ENCODE data around the gene IDH3A. TPM values are rescaled to one million over a fixed set of nuclear protein-coding genes. Genes with fewer than 3 reads are reported as not detected.
A peak's percentile ranks its signal among the peaks of the same experiment; 100 is the strongest.

IDH3A gene
- polyA plus RNA-seq, 3 donors, result 46.5 to 85.0 (median 74.0) TPM

- peaks cover 0 to 3% (median 2%) of the 10 kb centered on the region in 3 donors for H3K27me3 Mint-ChIP-seq (ENCODE audit: low read depth in 3 of 3)
- no peak overlapping the region for H3K4me3 Mint-ChIP-seq
- Histone ChIP-seq H3K9ac (ENCODE audit: insufficient read depth, low read length, poor library complexity, severe bottlenecking) (no peak overlapping the region), H3K79me2 (ENCODE audit: insufficient read depth, low read length) (no peaks in the 10 kb centered on the region), H3K4me1 (ENCODE audit: control insufficient read depth in 1 of 2, insufficient read depth in 2 of 2, low read length in 2 of 2) (peaks cover 52 to 53% of the 10 kb centered on the region in 2 donors), H4K20me1 (ENCODE audit: insufficient read depth, low read length) (no peaks in the 10 kb centered on the region), H3K27ac (ENCODE audit: low read depth in 1 of 2, low read length in 2 of 2) (peak overlapping the region; percentile 72 to 85), H3K27me3 (ENCODE audit: control insufficient read depth in 2 of 2, insufficient read depth in 2 of 2, low read length in 2 of 2) (no peaks in the 10 kb centered on the region), H3K36me3 (replicated peaks in 1 of 2; ENCODE audit: control insufficient read depth in 1 of 2, insufficient read depth in 2 of 2, low read length in 2 of 2) (peaks cover 18 to 35% of the 10 kb centered on the region in 2 donors), H3K4me3 (replicated peaks in 1 of 3; ENCODE audit: low read depth in 2 of 3, low read length in 3 of 3) (peak overlapping the region in 1 of 3 experiments; percentile 33), H3K9me3 (replicated peaks in 1 of 2; ENCODE audit: control insufficient read depth in 1 of 2, insufficient read depth in 1 of 2, low read length in 2 of 2) (no peaks in the 10 kb centered on the region), H3K4me2 (replicated peaks; ENCODE audit: extremely low read depth, low read length, poor library complexity, severe bottlenecking) (peak overlapping the region; percentile 48), H2AFZ (ENCODE audit: insufficient read depth, low read depth, low read length, poor library complexity, severe bottlenecking) (no peak overlapping the region)
- H3K4me1 Mint-ChIP-seq, result peaks cover 50% of the 10 kb centered on the region
- peaks cover 41% of the 10 kb centered on the region in 2 donors for H3K36me3 Mint-ChIP-seq
- H3K9me3 Mint-ChIP-seq, result peaks cover 0 to 4% (median 0%) of the 10 kb centered on the region in 7 donors
- TF ChIP-seq, protein P1, sequence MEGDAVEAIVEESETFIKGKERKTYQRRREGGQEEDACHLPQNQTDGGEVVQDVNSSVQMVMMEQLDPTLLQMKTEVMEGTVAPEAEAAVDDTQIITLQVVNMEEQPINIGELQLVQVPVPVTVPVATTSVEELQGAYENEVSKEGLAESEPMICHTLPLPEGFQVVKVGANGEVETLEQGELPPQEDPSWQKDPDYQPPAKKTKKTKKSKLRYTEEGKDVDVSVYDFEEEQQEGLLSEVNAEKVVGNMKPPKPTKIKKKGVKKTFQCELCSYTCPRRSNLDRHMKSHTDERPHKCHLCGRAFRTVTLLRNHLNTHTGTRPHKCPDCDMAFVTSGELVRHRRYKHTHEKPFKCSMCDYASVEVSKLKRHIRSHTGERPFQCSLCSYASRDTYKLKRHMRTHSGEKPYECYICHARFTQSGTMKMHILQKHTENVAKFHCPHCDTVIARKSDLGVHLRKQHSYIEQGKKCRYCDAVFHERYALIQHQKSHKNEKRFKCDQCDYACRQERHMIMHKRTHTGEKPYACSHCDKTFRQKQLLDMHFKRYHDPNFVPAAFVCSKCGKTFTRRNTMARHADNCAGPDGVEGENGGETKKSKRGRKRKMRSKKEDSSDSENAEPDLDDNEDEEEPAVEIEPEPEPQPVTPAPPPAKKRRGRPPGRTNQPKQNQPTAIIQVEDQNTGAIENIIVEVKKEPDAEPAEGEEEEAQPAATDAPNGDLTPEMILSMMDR (IDR thresholded peaks at IDR 0.05), result no peak
- intact Hi-C loops (cut with micrococcal nuclease), result no loop called here
- no peak for DNase-seq
- peak overlapping the region; percentile 77 to 93 (median 87) for H3K27ac Mint-ChIP-seq
- WGBS (ENCODE audit: insufficient coverage), result 99% methylated on average over 6 of the region's 9 CpGs
These were observed 22.8 kb downstream of the IDH3A start for GRCh38 chr15:78171864-78172472.

- no peaks in the 10 kb centered on the region for H3K27me3 ChIP-seq (ENCODE audit: control insufficient read depth in 2 of 2, insufficient read depth in 2 of 2, low read length in 2 of 2)
- intact Hi-C loops (cut with micrococcal nuclease), result no loop called here
- Mint-ChIP-seq H3K4me1 (peaks cover 46% of the 10 kb centered on the region), H3K27ac (peak overlapping the region in 2 of 7 donors; percentile 24 to 74), H3K27me3 (ENCODE audit: low read depth in 3 of 3) (peaks cover 0 to 5% (median 3%) of the 10 kb centered on the region in 3 donors), H3K36me3 (peaks cover 23 to 26% of the 10 kb centered on the region in 2 donors), H3K4me3 (no peak overlapping the region), H3K9me3 (peaks cover 0 to 4% (median 0%) of the 10 kb centered on the region in 7 donors)
- DNase-seq, result no peak
- no peaks in the 10 kb centered on the region for H3K9me3 ChIP-seq (replicated peaks in 1 of 2; ENCODE audit: control insufficient read depth in 1 of 2, insufficient read depth in 1 of 2, low read length in 2 of 2)
- no peak overlapping the region for H3K9ac ChIP-seq (ENCODE audit: insufficient read depth, low read length, poor library complexity, severe bottlenecking)
- TF ChIP-seq, protein P1 (IDR thresholded peaks at IDR 0.05), result no peak
- no peak overlapping the region for H3K27ac ChIP-seq (ENCODE audit: low read depth in 1 of 2, low read length in 2 of 2)
- H4K20me1 ChIP-seq (ENCODE audit: insufficient read depth, low read length), result no peaks in the 10 kb centered on the region
- WGBS (ENCODE audit: insufficient coverage), result 9% methylated on average over 9 of the region's 9 CpGs
- peaks cover 48 to 53% of the 10 kb centered on the region in 2 donors for H3K4me1 ChIP-seq (ENCODE audit: control insufficient read depth in 1 of 2, insufficient read depth in 2 of 2, low read length in 2 of 2)
- H3K4me2 ChIP-seq (replicated peaks; ENCODE audit: extremely low read depth, low read length, poor library complexity, severe bottlenecking), result no peak overlapping the region
- H3K4me3 ChIP-seq (replicated peaks in 1 of 3; ENCODE audit: low read depth in 2 of 3, low read length in 3 of 3), result no peak overlapping the region
- H3K36me3 ChIP-seq (replicated peaks in 1 of 2; ENCODE audit: control insufficient read depth in 1 of 2, insufficient read depth in 2 of 2, low read length in 2 of 2), result peaks cover 3 to 13% of the 10 kb centered on the region in 2 donors
- peak overlapping the region; percentile 83 for H2AFZ ChIP-seq (ENCODE audit: insufficient read depth, low read depth, low read length, poor library complexity, severe bottlenecking)
- no peaks in the 10 kb centered on the region for H3K79me2 ChIP-seq (ENCODE audit: insufficient read depth, low read length)
These were observed 25.2 kb downstream of the IDH3A start for GRCh38 chr15:78174401-78174800.

All from CD14-positive monocyte (primary cell).